Right lobe of liver (tissue), 4 donors: ENCODE measurements around the gene PPM1F.

ENCODE experiments used
- CTCF ChIP-seq, 4 donors: fragments of 200-600 bp in 3 of 4; fragments of 450-650 bp in 1 of 4; IDR thresholded peaks; one replicate each; pipeline versions ENCODE4 v1.5.1 to v1.8.0; 2016 to 2022; ENCODE audit warnings: antibody characterized with exemption in 4 of 4, mild to moderate bottlenecking in 2 of 4
- POLR2A ChIP-seq: fragments of 450-650 bp; IDR thresholded peaks from one replicate; pipeline ENCODE4 v1.6.1; 2017; ENCODE audit warnings: antibody characterized with exemption, mild to moderate bottlenecking
- donor health status: DM: no; HTN: no; CAD: no.
- donor health status: DM: no; HTN: no; CAD: no.
- donor health status: DM: no; HTN: yes; CAD: no.

GRCh38 chr22:21902296-21903087 is 50.2 kb downstream of the PPM1F start:
- TF ChIP-seq CTCF (IDR thresholded peaks at IDR 0.05), result no peak
- no peak for TF ChIP-seq POLR2A
